Activated T-cell treated with anti-CD3 and anti-CD28 coated beads, Interleukin-2, amount 50 U/mL, for 48 hours (primary cell): ENCODE results near the gene KAT2A.
A peak's percentile ranks its signal among the peaks of the same experiment; 100 is the strongest.

Experiments used
- DNase-seq, 2 experiments: peaks; one replicate each; pipeline ENCODE4 v3.0.0-alpha.2; 2020

Gene KAT2A

GRCh38 chr17:42112552-42113176 is 8.5 kb downstream of the KAT2A start, which contains the start of gene DHX58:
Gene DHX58 (minus strand): TSS chr17:42112714. CDS start chr17:42111892, 822 bp downstream.
- DNase-seq = peak; percentile 77 to 83

- DNase-seq = peak in 1 of 2 experiments; percentile 46
These were observed 9.2 kb downstream of the KAT2A start for GRCh38 chr17:42111871-42112551.

- DNase-seq = no peak
These were observed 9.9 kb downstream of the KAT2A start for GRCh38 chr17:42111265-42111636.

- DNase-seq = no peak
These were observed 10.6 kb downstream of the KAT2A start for GRCh38 chr17:42110301-42111264.

- DNase-seq = no peak
These were observed 12.1 kb downstream of the KAT2A start for GRCh38 chr17:42109086-42109485.

- peak; percentile 99 for DNase-seq
These were observed 13.3 kb downstream of the KAT2A start for GRCh38 chr17:42107597-42108576.

GRCh38 chr17:42107124-42107523 is 14.0 kb downstream of the KAT2A start:
- DNase-seq = no peak

GRCh38 chr17:42106009-42106408 is 15.2 kb downstream of the KAT2A start:
- no peak for DNase-seq

GRCh38 chr17:42104264-42104663 is 16.9 kb downstream of the KAT2A start:
- no peak for DNase-seq

GRCh38 chr17:42103221-42103954 is 17.8 kb downstream of the KAT2A start:
- DNase-seq = no peak

- peak; percentile 90 to 91 for DNase-seq
These were observed 19.5 kb downstream of the KAT2A start for GRCh38 chr17:42101513-42102292.

- no peak for DNase-seq
These were observed 22.3 kb downstream of the KAT2A start for GRCh38 chr17:42098730-42099399.

GRCh38 chr17:42097691-42098631 is 23.2 kb downstream of the KAT2A start, which contains the start of gene ZNF385C:
Gene ZNF385C (minus strand): TSS chr17:42098473. CDS start chr17:42063056, 35,417 bp downstream.
- peak; percentile 51 to 65 for DNase-seq

- no peak for DNase-seq
These were observed 24.6 kb downstream of the KAT2A start for GRCh38 chr17:42096360-42097111.

GRCh38 chr17:42094375-42095069 is 26.6 kb downstream of the KAT2A start:
- no peak for DNase-seq

- DNase-seq = no peak
These were observed 28.2 kb downstream of the KAT2A start for GRCh38 chr17:42092939-42093338.
